Hematopoietic multipotent progenitor cell treated with erythropoietin and hydrocortisone succinate and interleukin-3 and kit ligand, for 6 days (in vitro differentiated cells): ENCODE data around the gene SPNS3.

ENCODE experiments used
- DNase-seq: peaks from one replicate; pipeline ENCODE4 v3.0.0-alpha.2; 2015

SPNS3 gene

DNA sequence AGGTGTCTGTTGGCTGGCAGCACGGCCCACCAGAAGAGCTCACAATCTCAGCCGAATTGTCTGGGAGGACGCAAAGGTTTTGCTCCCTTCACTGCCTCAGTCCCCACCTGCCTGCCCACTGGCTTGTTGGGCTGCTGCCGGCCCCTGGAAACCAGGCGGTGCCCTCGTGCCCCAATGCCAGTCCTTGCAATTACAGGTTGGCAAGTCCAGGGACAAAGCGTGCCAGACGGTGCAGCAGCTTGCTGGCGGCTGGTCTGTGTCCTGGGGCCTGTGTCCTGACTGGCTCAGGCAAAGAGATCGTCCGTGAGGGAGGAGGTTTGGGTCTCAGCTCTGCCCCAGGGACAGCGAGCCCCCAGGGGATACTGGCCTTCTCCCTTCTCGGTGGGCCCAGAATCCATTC lies 40.4 kb downstream of the SPNS3 start:
- no peak for DNase-seq

DNA sequence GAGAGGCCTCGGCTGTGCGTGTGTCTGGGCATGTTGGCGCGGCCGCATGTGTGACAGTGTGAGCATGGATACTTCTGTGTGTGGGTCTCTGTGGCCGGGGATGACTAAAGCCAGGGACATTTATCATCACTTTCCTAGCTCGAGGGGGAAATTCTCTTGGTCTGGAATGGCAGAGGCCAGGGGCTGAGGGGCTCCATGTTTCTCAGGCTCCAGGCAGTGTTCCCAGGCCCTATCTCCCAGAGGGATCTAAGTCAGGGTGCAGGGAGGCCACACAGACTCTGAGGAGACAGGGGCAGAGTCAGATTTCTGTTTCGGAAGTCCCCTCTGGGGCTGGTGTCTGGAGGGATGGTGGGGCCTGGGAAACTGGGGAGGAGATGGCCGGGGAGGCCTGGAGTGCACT lies 41.3 kb downstream of the SPNS3 start:
- DNase-seq = no peak

DNA sequence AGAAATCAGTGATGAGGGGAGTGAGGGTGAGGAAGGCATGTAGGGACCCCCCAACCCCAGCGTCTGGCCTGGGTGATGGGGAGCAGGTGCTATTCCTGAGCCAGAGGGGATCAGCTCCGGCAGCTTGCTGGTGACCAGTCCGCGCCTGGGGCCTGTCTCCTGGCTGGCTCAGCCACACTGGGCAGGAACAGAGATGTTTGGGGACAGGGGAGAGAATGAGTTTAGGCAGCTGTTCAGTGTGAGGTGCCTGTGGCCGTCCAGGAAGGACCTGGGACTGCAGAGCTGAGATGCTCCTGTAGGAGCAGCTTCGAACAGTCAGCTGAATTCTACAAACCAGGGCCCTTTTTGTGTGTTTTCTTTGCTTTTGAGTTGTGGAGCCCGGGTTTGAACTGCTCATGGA lies 41.7 kb downstream of the SPNS3 start:
- DNase-seq = no peak

DNA sequence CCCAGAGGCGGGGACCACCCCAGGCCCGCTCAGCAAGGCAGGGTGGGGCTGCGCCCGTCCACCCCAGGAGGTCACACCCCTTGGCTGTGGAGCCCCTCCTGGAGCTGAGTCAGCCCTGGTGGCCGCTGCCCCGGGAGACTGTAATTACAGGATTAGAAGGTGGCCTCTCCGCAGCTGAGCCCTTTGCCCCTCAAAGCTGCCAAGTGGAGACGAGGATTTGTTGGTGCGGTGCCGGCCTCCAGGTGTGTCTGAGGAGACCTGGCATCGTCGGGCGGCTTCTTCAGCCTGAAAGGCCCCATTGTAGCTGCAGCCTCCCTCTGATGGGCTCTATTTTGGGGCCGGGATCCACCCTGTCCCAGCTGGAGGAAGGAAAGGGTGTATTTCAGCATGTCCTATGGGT lies 42.3 kb downstream of the SPNS3 start:
- no peak for DNase-seq

DNA sequence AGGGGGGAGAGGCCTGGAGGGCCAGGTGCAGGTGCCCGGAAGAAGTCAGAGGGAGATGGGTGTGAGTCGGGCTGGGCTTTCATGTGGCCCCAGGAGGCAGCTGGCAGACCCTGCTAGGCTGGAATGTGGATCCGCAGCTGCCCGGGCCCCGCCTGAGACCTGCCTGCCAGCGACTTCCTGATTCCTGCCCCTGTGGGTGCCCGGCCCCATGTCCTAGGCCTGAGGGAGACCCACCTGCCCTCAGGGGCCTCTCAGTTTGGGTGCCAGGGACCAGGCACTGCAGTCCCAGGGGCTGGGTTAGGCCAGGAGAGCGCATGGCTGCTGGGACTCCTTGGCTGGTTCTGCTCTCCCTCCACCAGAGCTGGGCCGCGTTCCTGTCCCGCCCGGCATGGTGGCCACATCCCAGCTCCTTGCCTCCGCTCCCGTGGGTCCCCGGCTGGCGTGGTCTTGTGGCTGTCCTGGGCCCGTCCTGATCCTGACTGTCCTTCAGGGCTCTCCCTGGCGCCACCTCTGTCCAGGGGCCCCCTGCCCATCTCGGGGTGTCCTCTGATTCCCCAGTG lies 42.9 kb downstream of the SPNS3 start:
- DNase-seq = no peak

DNA sequence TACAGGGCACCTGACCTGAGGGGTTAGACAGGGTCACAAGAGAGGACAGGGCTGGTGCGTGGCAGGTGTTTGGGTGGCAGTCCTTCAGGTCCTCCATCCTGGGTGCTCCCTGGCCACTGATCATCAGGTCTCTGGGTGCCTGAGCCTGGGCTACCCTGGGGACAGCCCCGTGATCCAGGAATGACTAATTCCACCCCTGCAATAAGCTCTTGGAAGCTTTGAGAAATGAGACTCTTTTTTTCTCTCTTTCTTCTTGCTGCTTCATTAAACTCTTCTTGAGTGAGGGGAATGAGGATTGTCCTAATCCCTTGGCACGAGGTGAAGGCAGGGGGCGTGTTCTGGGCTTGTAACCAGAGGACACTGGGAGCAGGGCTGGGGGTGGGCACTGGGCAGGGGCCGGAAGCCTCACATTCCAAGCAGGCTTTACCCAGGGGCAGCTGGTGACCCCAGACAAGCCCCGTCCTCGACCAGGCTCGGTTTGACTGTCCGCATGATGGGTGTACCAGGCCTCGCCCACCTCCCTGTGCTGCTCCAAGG lies 43.6 kb downstream of the SPNS3 start:
- DNase-seq = no peak

DNA sequence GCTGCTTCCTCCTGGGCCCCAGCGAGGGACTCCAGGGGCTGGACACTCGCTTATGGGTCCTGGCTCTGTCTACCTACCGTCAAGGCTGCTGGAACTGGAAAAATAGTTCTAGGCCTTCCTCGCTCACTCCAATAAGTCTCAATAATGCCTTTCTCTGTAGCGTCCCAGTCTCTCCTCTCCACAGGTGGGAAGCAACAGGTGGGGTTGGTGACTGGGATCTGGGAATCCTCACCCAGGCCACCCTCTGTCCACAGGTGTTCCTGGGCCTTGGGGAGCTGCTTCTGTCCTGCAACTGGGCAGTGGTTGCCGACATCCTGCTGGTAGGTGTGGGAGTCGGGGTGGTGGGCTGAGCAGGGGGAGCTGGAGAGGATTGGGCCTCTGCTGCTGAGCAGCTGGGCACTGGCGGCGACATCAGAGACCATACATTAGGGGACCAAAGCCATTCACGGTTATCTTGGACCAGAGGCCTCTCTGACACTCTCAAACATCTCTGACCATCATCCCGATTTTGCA lies 44.6 kb downstream of the SPNS3 start:
- DNase-seq = no peak

DNA sequence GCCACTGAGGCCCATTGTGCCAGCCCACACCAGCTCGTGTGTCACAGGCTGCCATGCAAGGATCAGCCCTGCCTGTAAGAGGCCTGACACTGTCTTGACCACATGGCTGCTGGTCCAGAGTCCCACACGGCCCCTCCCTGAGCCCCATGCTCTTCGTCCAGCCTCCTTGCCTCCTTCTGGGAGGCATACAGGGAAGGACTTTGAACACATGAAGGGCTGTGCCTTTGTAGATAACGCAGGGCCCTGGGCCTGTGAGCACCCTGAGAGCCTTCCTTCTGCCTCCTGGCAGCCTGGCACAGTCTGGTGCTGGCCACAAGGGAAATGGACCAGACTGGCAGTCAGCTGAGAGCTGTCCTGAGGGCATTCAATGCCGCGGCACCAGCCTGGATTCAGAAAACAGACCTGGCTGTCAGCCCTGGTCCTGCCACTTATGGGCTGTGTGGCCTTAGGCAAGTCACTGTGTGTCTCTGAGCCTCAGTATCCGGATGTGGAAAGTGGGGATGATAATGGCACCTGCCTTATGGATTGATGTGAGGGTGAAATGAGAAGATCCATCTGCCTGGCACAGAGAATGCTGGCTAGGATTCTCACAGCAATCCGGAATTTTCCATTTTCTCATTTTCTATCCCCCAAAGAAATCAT lies 45.7 kb downstream of the SPNS3 start:
- no peak for DNase-seq

DNA sequence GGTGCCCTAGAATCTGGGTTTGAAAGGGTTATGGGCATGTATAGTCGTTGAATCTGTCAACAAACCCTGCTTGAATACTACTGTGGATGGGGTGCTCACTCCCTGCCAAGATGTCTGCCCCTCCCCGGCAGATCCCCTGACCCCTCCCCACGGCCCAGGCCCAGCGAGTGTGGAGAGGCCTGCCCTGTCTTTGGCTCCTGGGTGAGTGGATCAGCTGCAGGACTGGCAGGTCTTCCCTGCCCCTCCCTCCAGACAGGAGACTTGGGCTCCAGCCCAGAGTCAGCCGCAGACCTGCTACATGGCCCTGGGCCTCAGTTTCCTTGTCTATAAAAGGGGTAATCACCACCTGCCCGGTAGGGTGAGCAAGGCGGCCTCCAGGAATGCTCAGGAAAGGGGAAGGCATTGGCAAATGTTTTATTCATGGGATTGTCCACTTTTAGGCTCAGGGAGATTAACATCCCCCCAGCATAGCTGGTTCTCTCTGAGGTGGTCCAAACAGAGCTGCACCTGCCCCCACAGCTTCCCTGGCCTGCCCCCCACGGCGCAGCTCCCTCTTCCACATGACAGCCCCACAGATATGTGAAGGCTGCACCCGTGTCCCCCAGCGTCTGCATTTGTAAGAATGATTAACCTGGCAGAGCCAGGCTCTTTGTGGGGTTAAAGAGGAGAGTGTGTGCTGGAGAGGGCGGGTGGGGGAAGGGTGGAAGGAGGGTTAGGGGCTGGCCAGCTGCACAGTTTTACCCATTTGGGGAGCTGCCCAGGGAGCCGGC lies 46.4 kb downstream of the SPNS3 start:
- DNase-seq = no peak

DNA sequence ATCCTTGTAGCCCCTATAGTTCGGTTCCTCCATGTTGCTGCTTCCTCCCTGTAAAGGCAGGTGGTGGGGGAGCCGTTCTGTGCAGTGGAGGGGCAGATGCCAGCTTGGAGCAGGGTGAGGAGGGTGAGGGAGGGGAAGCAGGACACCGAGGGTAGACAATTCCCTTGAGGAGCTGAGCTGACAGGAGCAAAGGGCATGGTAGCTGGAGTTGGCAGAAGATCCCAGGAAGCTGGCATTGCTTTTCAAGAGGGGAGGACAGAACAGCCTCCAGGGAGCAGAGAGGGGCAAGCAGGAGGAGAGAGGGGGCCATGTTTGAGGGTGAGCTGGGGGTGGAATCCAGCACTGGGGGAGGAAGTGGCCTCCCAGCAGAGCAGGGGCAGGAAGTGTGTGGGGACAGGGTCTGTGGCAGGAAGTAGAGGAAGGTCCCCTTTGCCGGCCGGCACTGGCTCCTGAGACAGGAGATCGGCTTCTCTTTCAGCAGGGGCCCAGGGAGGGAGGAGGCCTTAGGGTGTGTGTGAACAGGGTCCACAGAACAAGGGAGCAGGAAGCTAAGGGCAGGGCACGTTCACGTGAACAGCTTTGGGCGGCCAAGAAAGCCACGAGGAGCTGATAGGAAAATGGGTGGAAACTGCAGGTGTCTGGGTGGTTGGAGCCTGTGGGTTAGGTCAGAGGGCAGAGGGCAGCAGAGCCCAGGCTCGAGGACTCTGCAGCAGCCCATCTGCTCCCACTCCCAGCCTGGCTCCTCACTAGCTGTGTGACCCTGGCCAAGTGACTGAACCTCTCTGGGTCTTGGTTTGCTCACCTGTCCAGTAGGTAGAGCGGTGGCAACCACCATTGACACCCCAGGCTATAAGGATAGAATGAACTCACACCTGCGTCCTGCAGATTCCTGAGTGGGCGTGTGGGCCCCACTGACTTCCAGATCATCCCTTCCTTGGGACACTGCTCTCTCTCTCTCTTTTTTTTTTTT lies 47.5 kb downstream of the SPNS3 start:
- DNase-seq = peak; percentile 54

DNA sequence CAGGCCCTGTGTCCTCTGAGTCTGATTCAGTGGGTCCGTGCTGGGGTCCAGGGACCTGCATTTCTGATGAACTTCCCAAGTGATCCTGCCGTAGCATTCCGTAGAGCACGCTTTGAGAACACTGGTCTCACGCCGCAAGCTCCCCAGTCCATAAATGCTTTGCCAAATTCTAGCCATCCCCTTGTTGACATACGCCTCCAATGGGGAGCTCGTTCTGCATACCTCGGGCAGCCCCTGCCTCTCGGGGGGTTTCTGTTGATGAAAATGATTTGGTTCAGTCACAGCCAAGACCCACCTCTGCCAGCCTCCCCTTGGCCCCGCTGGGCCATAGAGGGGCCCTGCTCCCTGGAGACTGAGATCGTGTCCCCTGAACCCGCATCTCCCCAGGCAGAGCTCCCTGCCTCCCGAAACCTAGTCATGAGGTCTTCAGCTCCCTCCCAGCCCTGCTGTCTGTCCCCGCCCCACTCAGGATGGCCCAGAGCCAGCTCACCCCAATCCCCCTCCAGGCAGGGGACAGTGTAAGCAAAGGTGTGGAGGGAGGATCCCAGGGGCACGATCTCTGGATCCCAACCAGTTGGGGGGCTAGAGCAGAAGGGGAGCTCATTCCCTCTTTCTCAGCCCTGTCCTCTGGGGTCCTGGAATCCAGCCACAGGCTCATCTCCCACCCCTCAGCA lies 48.7 kb downstream of the SPNS3 start:
- no peak for DNase-seq

DNA sequence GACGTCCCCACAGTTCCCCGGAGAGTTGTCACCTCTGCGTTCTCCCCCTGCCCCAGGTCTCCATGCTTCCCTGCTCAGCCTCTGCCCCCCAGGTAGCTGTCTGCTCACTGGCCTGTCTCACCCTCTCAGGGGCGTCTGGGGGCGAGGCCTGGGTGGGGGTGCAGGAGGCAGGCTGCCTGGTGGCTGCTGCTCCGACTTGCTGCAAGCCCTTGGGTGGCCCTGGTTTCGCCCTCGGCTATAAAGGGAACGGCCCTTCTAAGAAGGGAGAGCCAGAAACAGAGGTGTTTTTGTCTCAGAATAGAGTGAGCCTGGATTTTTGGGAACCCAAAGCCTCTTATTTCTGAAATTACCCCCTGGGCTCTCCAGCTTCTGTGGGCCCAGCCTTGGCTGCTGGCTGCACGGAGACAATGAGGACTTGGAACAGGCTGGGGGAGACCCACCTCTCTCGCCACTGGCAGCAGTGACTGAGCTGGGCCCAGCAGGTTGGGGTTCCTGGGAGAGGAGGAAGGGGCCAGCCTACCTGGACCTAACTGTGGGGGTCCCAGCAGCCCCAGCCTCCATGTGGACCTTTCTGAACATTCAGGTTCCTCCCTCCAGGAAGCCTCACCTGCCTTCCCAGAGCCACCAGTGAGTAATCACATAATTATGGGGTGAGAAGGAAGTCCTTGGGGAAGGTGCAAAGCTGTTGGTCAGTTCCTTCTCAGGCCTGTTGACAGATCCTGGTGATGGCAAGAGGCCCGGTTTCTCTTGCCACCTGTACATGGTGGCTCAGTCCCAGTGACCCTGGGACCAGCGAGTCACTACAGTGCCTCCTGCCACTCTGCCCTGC lies 49.5 kb downstream of the SPNS3 start:
- DNase-seq = no peak

DNA sequence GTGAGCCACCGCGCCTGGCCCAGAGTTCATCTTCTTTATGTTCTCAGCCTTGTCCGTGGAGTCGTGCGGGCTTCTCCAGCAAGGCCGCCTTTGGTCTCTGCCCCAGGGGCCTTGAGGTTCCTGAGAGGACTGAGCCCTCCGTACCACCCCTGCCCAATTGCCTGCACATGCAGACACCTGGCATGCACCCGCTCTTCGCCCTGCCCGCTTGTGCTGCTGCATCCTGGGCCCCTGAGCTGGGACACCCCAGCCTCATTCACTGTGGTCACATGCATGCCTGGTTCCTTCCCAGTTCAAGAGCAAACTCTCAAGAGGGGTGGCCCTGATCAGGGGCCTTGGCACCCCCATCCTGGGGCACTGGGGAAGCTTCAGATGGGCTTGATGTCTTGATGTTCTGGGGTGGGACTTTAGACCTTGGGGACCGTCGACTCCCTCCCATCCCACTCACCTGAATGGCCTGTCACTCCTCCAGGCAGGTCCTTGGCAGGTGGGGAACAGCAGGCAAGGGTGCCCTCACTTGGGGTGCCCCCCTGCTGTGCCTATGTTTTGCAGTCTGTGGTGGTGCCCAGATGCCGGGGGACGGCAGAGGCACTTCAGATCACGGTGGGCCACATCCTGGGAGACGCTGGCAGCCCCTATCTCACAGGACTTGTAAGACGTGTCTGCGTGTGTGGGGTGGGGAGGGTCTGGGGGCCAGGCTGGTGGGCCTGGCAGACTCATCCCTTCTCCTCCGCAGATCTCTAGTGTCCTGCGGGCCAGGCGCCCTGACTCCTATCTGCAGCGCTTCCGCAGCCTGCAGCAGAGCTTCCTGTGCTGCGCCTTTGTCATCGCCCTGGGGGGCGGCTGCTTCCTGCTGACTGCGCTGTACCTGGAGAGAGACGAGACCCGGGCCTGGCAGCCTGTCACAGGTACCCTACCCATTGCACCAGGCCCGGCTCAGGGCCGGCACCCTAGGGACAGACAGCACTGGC lies 52.2 kb downstream of the SPNS3 start:
- DNase-seq = no peak

DNA sequence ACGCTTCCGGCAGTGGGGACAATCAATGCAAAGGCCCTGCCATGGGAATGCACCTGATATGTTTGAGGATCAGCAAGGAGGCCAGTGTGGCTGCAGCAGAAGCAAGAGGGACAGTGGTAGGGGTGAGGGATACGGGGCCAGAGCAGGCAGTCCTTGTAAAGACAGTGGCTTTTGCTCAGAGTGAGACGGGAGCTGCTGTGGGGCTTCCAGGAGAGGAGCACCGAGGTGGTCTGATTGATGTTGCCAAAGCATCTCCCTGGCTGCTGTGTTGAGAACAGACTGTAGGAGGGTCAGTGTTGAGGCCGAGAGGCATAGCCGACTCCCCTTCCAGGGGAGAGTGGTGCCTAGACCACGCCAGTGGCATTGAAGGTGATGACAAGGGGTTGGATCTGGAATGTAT lies 53.6 kb downstream of the SPNS3 start:
- DNase-seq = no peak

DNA sequence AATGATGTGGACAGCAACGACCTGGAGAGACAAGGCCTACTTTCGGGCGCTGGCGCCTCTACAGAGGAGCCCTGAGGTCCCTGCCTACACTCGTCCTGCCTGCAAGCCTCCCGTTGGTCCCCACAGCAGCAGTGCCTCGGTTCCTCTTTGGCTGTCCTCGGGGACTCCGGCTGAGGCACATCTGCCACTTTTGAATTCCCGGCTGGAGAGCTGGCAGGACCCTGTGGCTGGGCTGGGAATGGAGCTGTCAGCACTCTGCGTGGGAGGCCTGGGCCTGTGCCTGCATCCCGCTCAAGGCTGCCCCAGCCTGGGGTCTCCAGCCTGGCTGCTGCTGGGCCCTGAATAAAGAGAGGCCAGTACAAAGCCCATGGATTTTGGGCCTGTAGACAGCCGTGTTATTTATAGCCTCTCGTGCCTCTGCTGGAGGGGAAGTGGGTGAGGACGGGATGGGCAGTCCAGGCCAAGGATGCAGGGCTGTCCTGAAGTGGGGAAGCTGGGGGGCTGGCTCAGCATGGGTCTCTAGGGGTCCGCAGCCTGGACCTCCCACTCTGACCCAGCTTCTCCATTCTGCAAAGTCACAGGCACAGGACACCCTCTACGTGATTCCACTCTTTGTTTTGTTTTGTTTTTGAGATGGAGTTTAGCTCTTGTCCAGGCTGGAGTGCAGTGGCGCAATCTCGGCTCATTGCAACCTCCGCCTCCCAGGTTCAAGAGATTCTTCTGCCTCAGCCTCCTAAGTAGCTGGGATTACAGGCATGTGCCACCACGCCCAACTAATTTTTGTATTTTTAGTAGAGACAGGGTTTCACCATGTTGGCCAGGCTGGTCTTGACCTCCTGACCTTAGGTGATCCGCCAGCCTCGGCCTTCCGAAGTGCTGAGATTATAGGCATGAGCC lies 54.3 kb downstream of the SPNS3 start:
- no peak for DNase-seq

DNA sequence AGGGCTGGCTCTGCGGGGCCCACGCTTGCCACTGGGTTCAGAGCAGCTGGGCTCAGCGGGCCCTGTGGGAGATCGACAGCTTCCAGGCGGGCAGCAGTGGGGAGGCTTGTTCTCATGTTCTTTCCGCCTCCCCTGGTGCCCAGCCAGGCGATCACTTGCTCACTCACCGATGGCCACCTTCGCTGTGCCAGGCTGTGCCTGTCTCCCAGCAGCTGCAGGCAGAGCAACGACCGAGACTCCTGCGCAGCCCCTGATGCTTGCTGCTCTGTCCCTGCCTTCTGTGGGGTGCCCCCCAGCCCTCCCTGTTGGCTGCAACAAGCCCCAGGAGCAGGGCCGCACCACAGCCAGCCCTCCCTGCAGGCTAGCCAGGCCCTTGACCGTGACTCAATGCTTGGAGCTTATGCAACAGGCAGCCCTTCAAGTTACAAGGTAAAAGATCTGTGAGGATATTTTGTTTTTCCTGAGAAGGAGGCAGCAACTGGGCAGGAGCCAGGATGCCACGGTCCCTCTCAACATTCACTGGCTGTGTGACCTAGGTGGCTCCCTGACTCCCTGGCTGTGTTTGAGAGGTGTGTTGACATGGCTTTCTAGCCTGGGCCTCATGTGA lies 55.4 kb downstream of the SPNS3 start:
- no peak for DNase-seq

DNA sequence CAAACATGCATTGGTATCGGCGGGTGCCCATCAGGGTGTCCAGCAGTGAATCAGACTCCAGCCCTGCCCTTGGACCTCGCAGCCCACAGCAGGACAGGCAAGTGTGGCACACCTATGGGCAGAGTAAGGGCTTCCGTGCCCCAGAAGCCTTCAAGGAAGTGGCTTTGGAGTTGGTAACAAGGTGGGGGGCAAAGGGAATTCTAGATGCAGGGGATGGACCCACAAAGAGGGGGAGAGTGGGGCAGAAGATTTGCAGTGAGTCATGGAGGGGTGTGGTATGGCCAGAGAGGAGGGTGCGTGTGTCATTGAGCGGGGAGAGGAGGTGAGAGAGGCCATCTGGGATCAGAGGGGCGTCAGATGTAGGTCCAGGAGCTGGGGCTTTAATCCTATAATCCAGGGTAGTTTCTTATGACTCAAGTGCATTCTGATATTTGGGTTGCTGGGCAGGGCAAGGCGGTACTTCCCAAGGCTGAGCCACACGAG lies 56.4 kb downstream of the SPNS3 start:
- no peak for DNase-seq

DNA sequence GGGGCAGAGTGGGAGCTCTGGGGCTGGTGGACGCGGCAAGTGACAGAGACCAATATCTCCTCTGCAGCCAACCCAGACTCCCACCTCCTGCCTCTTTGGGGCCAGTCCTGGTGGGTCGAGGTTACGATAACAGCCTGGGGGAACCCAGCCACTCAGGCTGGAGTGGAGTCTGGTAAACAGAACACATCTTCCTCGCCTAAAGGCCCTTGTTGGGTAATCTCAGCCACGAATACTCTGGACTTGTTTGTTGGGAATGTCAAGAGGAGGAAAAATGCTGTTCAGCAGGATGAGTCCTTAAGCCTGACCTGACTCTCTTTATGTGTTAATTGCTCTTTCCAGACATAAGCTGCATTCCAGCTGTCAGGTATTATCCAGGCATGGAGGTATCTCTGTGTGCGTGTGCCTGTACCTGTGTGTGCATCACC lies 56.9 kb downstream of the SPNS3 start:
- DNase-seq = no peak
